Non-pigmented ciliary epithelial cell (primary cell): Measurements from ENCODE around the gene GALNS.

Experiments
- DNase-seq: peaks from one replicate; pipeline ENCODE4 v3.0.0-alpha.2; 2010; ENCODE audit warnings: low read depth

Gene GALNS

GRCh38 chr16:88856122-88856827 is 472 bp downstream of the GALNS start:
- no peak for DNase-seq

GRCh38 chr16:88855736-88856121 is 1.0 kb downstream of the GALNS start:
- DNase-seq = no peak

- no peak for DNase-seq
Measured at GRCh38 chr16:88855176-88855575, 1.6 kb downstream of the GALNS start.

GRCh38 chr16:88854306-88855111 is 2.2 kb downstream of the GALNS start:
- no peak for DNase-seq

GRCh38 chr16:88853325-88853941 is 3.3 kb downstream of the GALNS start:
- DNase-seq = no peak

- DNase-seq = no peak
Measured at GRCh38 chr16:88851616-88852015, 5.1 kb downstream of the GALNS start.

GRCh38 chr16:88850531-88851199 is 6.1 kb downstream of the GALNS start:
- DNase-seq = no peak

GRCh38 chr16:88848557-88848956 is 8.2 kb downstream of the GALNS start:
- DNase-seq = no peak

- DNase-seq = no peak
Measured at GRCh38 chr16:88847654-88848053, 9.1 kb downstream of the GALNS start.

GRCh38 chr16:88846088-88846487 is 10.7 kb downstream of the GALNS start:
- no peak for DNase-seq

- no peak for DNase-seq
Measured at GRCh38 chr16:88844419-88845036, 12.2 kb downstream of the GALNS start.

- DNase-seq = no peak
Measured at GRCh38 chr16:88843256-88843655, 13.5 kb downstream of the GALNS start.

- no peak for DNase-seq
Measured at GRCh38 chr16:88842806-88843205, 13.9 kb downstream of the GALNS start.

- no peak for DNase-seq
Measured at GRCh38 chr16:88842308-88842756, 14.4 kb downstream of the GALNS start.

- DNase-seq = no peak
Measured at GRCh38 chr16:88841521-88842307, 15.0 kb downstream of the GALNS start.

- no peak for DNase-seq
Measured at GRCh38 chr16:88840600-88841215, 16.0 kb downstream of the GALNS start.

- no peak for DNase-seq
Measured at GRCh38 chr16:88839745-88840599, 16.8 kb downstream of the GALNS start.

GRCh38 chr16:88839026-88839529 is 17.7 kb downstream of the GALNS start:
- no peak for DNase-seq

- no peak for DNase-seq
Measured at GRCh38 chr16:88838566-88838965, 18.2 kb downstream of the GALNS start.

- no peak for DNase-seq
Measured at GRCh38 chr16:88837806-88838205, 18.9 kb downstream of the GALNS start.
